HepG2 (cell line): ENCODE data around the gene SLC35F1. TPM values are rescaled to one million over a fixed set of nuclear protein-coding genes. Genes with fewer than 3 reads are reported as not detected.
A peak's percentile ranks its signal among the peaks of the same experiment; 100 is the strongest.

ENCODE experiments used
- ATAC-seq: fragments of 200-7000 bp; cut with Tn5 transposase; 3 replicates; pipeline ENCODE4 v1.9.1; 2020; ENCODE audit warnings: mild to moderate bottlenecking, moderate library complexity
- BruUV-seq: library from RNA; stranded (reverse); fragments of 400-500 nt; replicated peaks from 2 replicates; lab custom pipeline; 2021; lab: Mats Ljungman, UMichigan
- CTCF ChIA-PET: fragments of 300-600 bp; formaldehyde crosslinking; extraction: SDS; loops from one replicate; lab custom pipeline; 2021; ENCODE audit warnings: low total read pairs, inconsistent platforms, low intra/inter-chr PET ratio; lab: Yijun Ruan, JAX
- POLR2A ChIA-PET: fragments of 350-600 bp; sonication (Branson Sonifier 250); formaldehyde crosslinking; loops from one replicate; lab custom pipeline; 2020; ENCODE audit warnings: antibody characterized with exemption, inconsistent platforms; lab: Yijun Ruan, JAX
- DNase-seq: peaks from one replicate; pipeline ENCODE4 v3.0.0-alpha.2; 2015; ENCODE audit warnings: low spot score
- FAIRE-seq: peaks from 3 replicates; lab custom pipeline; 2011; peaks lifted over from hg19 to GRCh38; lab: Jason Lieb, UNC
- H2AFZ ChIP-seq: one replicate; pipeline ENCODE4 v1.6.1; 2011; ENCODE audit warnings: low read length, inconsistent platforms
- H3K27ac ChIP-seq: fragments of 300-600 bp; 3 replicates; pipeline ENCODE4 v1.8.0; 2011; ENCODE audit warnings: mixed run types, mild to moderate bottlenecking, mixed read lengths, low read length, inconsistent platforms; ENCODE audit not compliant: insufficient read depth; ENCODE audit errors: extremely low read length
- H3K27me3 ChIP-seq, 2 experiments: fragments of 200-600 bp in 1 of 2; 2 replicates in 1 of 2; 3 replicates in 1 of 2; pipeline versions ENCODE4 v1.6.0 to v1.8.0; 2011; ENCODE audit warnings: low read length in 2 of 2, mild to moderate bottlenecking in 2 of 2, moderate library complexity in 2 of 2, inconsistent platforms in 1 of 2; ENCODE audit not compliant: insufficient read depth in 2 of 2, control insufficient read depth in 1 of 2
- H3K36me3 ChIP-seq, 2 experiments: fragments of 200-600 bp in 1 of 2; replicated peaks in 1 of 2; 2 replicates in 1 of 2; 3 replicates in 1 of 2; pipeline versions ENCODE4 v1.5.1 to v1.8.0; 2011; ENCODE audit warnings: low read length in 2 of 2, inconsistent platforms in 1 of 2; ENCODE audit not compliant: insufficient read depth in 2 of 2, control insufficient read depth in 1 of 2
- H3K4me1 ChIP-seq: 2 replicates; pipeline ENCODE4 v1.5.1; 2012; ENCODE audit warnings: low read length, inconsistent platforms; ENCODE audit not compliant: insufficient read depth
- H3K4me2 ChIP-seq: 2 replicates; pipeline ENCODE4 v1.6.0; 2011; ENCODE audit warnings: low read depth, low read length, inconsistent platforms
- H3K4me3 ChIP-seq, 3 experiments: fragments of 200-600 bp in 1 of 3; sonication (generic), shearing (Covaris generic) in 1 of 3; replicated peaks in 1 of 3; 2 replicates each; pipeline ENCODE4 v1.5.1; 2011 to 2016; ENCODE audit warnings: low read length in 3 of 3, inconsistent platforms in 2 of 3, low read depth in 2 of 3, mild to moderate bottlenecking in 2 of 3, control low read depth in 1 of 3, mixed read lengths in 1 of 3; ENCODE audit not compliant: insufficient read depth in 1 of 3
- H3K79me2 ChIP-seq: one replicate; pipeline ENCODE4 v1.6.1; 2011; ENCODE audit warnings: low read length, inconsistent platforms; ENCODE audit not compliant: insufficient read depth
- H3K9ac ChIP-seq: 2 replicates; pipeline ENCODE4 v1.6.0; 2011; ENCODE audit warnings: mild to moderate bottlenecking, low read depth, low read length, inconsistent platforms; ENCODE audit not compliant: insufficient read depth
- H3K9me3 ChIP-seq: 2 replicates; pipeline ENCODE4 v1.5.1; 2012; ENCODE audit warnings: mild to moderate bottlenecking, low read length
- H4K20me1 ChIP-seq: 2 replicates; pipeline ENCODE4 v1.6.0; 2011; ENCODE audit warnings: inconsistent platforms, mild to moderate bottlenecking, low read length, moderate library complexity; ENCODE audit not compliant: insufficient read depth
- ATF7 ChIP-seq, 2 experiments: fragments of 450-650 bp in 1 of 2; sonication (generic) in 1 of 2; formaldehyde crosslinking in 1 of 2; IDR thresholded peaks; 2 replicates each; pipeline versions ENCODE4 v1.4.0 to v1.6.1; 2016 to 2020; ENCODE audit warnings: antibody characterized with exemption in 1 of 2, mild to moderate bottlenecking in 1 of 2, missing genetic modification reagents in 1 of 2
- CEBPB ChIP-seq: IDR thresholded peaks from 2 replicates; pipeline ENCODE4 v1.6.1; 2011; ENCODE audit warnings: low read depth, low read length, improper control_type of control experiment, borderline replicate concordance
- FOSL1 ChIP-seq: sonication (generic); formaldehyde crosslinking; IDR thresholded peaks from 2 replicates; pipeline ENCODE4 v1.9.0; 2021; ENCODE audit warnings: missing genetic modification reagents, borderline replicate concordance
- FOXP1 ChIP-seq, 2 experiments: fragments of 450-650 bp in 1 of 2; IDR thresholded peaks; 2 replicates each; pipeline ENCODE4 v1.6.1; 2017 to 2018; ENCODE audit warnings: antibody characterized with exemption in 1 of 2
- JARID2 ChIP-seq: sonication (generic); formaldehyde crosslinking; IDR thresholded peaks from 2 replicates; pipeline ENCODE4 v1.8.1; 2023; ENCODE audit warnings: missing genetic modification reagents, inconsistent platforms; ENCODE audit not compliant: insufficient replicate concordance
- KMT2B ChIP-seq: IDR thresholded peaks from 2 replicates; pipeline ENCODE4 v1.6.1; 2016; ENCODE audit warnings: missing genetic modification reagents, missing compliant biosample characterization
- LCORL ChIP-seq, 2 experiments: fragments of 450-650 bp in 1 of 2; sonication (generic) in 1 of 2; formaldehyde crosslinking in 1 of 2; IDR thresholded peaks; 2 replicates each; pipeline versions ENCODE4 v1.5.0 to v1.6.1; 2017 to 2020; ENCODE audit warnings: antibody characterized with exemption in 1 of 2, missing genetic modification reagents in 1 of 2
- MXD1 ChIP-seq: sonication (generic); formaldehyde crosslinking; IDR thresholded peaks from 2 replicates; pipeline ENCODE4 v1.4.0; 2020; ENCODE audit warnings: mild to moderate bottlenecking, missing genetic modification reagents
- NFYB ChIP-seq: sonication (generic); formaldehyde crosslinking; IDR thresholded peaks from 2 replicates; pipeline ENCODE4 v1.4.0; 2020; ENCODE audit warnings: missing genetic modification reagents
- SALL2 ChIP-seq: sonication (generic); formaldehyde crosslinking; IDR thresholded peaks from 2 replicates; pipeline ENCODE4 v1.8.1; 2023; ENCODE audit warnings: mild to moderate bottlenecking, missing genetic modification reagents, inconsistent platforms
- SMC3 ChIP-seq: IDR thresholded peaks from 2 replicates; pipeline ENCODE4 v1.6.1; 2011; ENCODE audit warnings: low read length, improper control_type of control experiment
- ZBTB10 ChIP-seq: sonication (generic); formaldehyde crosslinking; IDR thresholded peaks from 2 replicates; pipeline ENCODE4 v1.4.0; 2020; ENCODE audit warnings: missing genetic modification reagents, borderline replicate concordance
- ZNF773 ChIP-seq: sonication (generic); formaldehyde crosslinking; IDR thresholded peaks from 2 replicates; pipeline ENCODE4 v1.4.0; 2020; ENCODE audit warnings: missing genetic modification reagents, borderline replicate concordance
- WGBS: methylation state at CpG from one replicate; pipeline ENCODE4 v1.1.6; 2017; ENCODE audit warnings: low lambda C conversion rate; 5-methylcytosine and 5-hydroxymethylcytosine counted together
- in situ Hi-C: cut with HindIII; loops from 2 replicates; pipeline ENCODE4 v1.10.0; 2017; ENCODE audit warnings: low pct_unique_long_range_greater_than_20kb; ENCODE audit not compliant: extremely low pct_ligation_motif_present
- intact Hi-C: fragments of 100-400 bp; cut with micrococcal nuclease; formaldehyde crosslinking; loops from one replicate; pipeline ENCODE4 v1.10.0; 2022; ENCODE audit not compliant: unreplicated experiment
- polyA plus RNA-seq, 8 experiments: library from polyadenylated mRNA; depleted of rRNA in 3 of 8; stranded (reverse) in 7 of 8; unstranded in 1 of 8; fragments of >200 nt; fragmentation: Illumina TruSeq in 4 of 8; extraction: Trizol in 4 of 8; gene quantifications; 2 replicates each; pipeline versions ENCODE4 v1.2.1 to v1.2.3, GENCODE V29; 2011 to 2016; ENCODE audit warnings: low read depth in 4 of 8, missing spikeins in 1 of 8, mixed read lengths in 1 of 8; ENCODE audit not compliant: insufficient read depth in 1 of 8
- total RNA-seq, 5 experiments: library from RNA; depleted of rRNA; stranded (reverse); fragments of >200 nt; fragmentation: Illumina TruSeq; extraction: Trizol; gene quantifications; 2 replicates each; pipeline ENCODE4 v1.2.3, GENCODE V29; 2016; ENCODE audit warnings: low read depth in 1 of 5

The SLC35F1 gene
- total and polyA plus RNA-seq, 2 of the 13 experiments (the other 11 are each of a cell fraction or from before 2014, with no cell fraction given) = 0.01 TPM; not detected in 1

GRCh38 chr6:118253741-118254140 lies 346.7 kb downstream of the SLC35F1 start:
- no peak for ATAC-seq
- in situ Hi-C loops (no loop called here), intact Hi-C loops (no loop called here)
- no peak for FAIRE-seq
- no peak overlapping the region for H3K27ac ChIP-seq
- POLR2A ChIA-PET = no interaction called here
- H2AFZ ChIP-seq = no peak overlapping the region
- WGBS = 21% methylated on average over 3 of the region's 3 CpGs
- no peak overlapping the region for H3K4me3 ChIP-seq
- no peak for DNase-seq
- CTCF ChIA-PET = no interaction called here
- BruUV-seq = no TSS peak
- no peak overlapping the region for H3K9ac ChIP-seq
- H4K20me1 ChIP-seq = no peaks in the 10 kb centered on the region
- H3K4me1 ChIP-seq = no peaks in the 10 kb centered on the region
- H3K79me2 ChIP-seq = no peaks in the 10 kb centered on the region
- TF ChIP-seq MXD1 (CRISPR knock-in tag) (no peak), FOXP1 (IDR thresholded peaks at IDR 0.05) (no peak), FOXP1 (CRISPR knock-in tag; IDR thresholded peaks at IDR 0.05) (no peak), FOSL1 (CRISPR knock-in tag) (no peak), NFYB (no peak), KMT2B (CRISPR knock-in tag) (no peak), JARID2 (CRISPR knock-in tag) (no peak), LCORL (IDR thresholded peaks at IDR 0.05) (no peak), LCORL (CRISPR knock-in tag; IDR thresholded peaks at IDR 0.05) (no peak), ZNF773 (CRISPR knock-in tag) (no peak), SALL2 (no peak)
- no peaks in the 10 kb centered on the region for H3K36me3 ChIP-seq
- no peaks in the 10 kb centered on the region; a peak in 1 of 5 replicates for H3K27me3 ChIP-seq
- no peak overlapping the region for H3K4me2 ChIP-seq
- no peaks in the 10 kb centered on the region for H3K9me3 ChIP-seq

- H3K9ac ChIP-seq = no peak overlapping the region
- TF ChIP-seq SMC3 = peak; percentile 9; the same call in 1 of the 2 replicates
- TF ChIP-seq ZBTB10 (CRISPR knock-in tag) = no peak
- TF ChIP-seq CEBPB = peak; percentile 92
- peak; percentile 71 for TF ChIP-seq ATF7 (IDR thresholded peaks at IDR 0.05)
- no peak for TF ChIP-seq ATF7 (CRISPR knock-in tag; IDR thresholded peaks at IDR 0.05)
- H3K9me3 ChIP-seq = no peaks in the 10 kb centered on the region; the same call in 1 of the 2 replicates
- no peaks in the 10 kb centered on the region for H3K27me3 ChIP-seq
- no peak overlapping the region for H2AFZ ChIP-seq
- in situ Hi-C loops = no loop called here
- 23% methylated on average over 2 of the region's 2 CpGs for WGBS
- ChIA-PET POLR2A (no interaction called here), CTCF (no interaction called here)
- no TSS peak for BruUV-seq
- no peaks in the 10 kb centered on the region for H3K36me3 ChIP-seq
- FAIRE-seq (no peak), ATAC-seq (no peak), DNase-seq (no peak)
- no peak overlapping the region for H3K27ac ChIP-seq
- no peaks in the 10 kb centered on the region for H4K20me1 ChIP-seq
- H3K79me2 ChIP-seq = no peaks in the 10 kb centered on the region
- intact Hi-C loops = no loop called here
- no peak overlapping the region for H3K4me2 ChIP-seq
- no peaks in the 10 kb centered on the region for H3K4me1 ChIP-seq
- H3K4me3 ChIP-seq = no peak overlapping the region
These were observed 353.8 kb downstream of the SLC35F1 start for GRCh38 chr6:118260833-118261232.
